Lower lobe of right lung (tissue), 2 donors: ENCODE results near the gene MAGEB6. TPM values are rescaled to one million over a fixed set of nuclear protein-coding genes. Genes with fewer than 3 reads are reported as not detected.
"Not testable (repeated sequence)": the region's sequence is repeated elsewhere in the genome, so short reads cannot be mapped to it uniquely, and the experiment has no call there.

Source experiments
- ATAC-seq, 2 donors: fragments of 200-7000 bp; cut with Tn5 transposase; one replicate each; pipeline ENCODE4 v1.9.1; 2020 to 2022; ENCODE audit warnings: mild to moderate bottlenecking in 2 of 2, moderate library complexity in 2 of 2
- DNase-seq: peaks from one replicate; pipeline ENCODE4 v3.0.0-alpha.2; 2020
- H3K27ac ChIP-seq: fragments of 200-600 bp; one replicate; pipeline ENCODE4 v1.8.0; 2022
- H3K27me3 ChIP-seq: fragments of 200-600 bp; one replicate; pipeline ENCODE4 v1.8.0; 2022; ENCODE audit warnings: low read depth
- H3K36me3 ChIP-seq: fragments of 200-600 bp; one replicate; pipeline ENCODE4 v1.8.0; 2022; ENCODE audit warnings: mild to moderate bottlenecking
- H3K4me1 ChIP-seq: fragments of 200-600 bp; one replicate; pipeline ENCODE4 v1.8.0; 2022
- H3K4me3 ChIP-seq: fragments of 200-600 bp; one replicate; pipeline ENCODE4 v1.8.0; 2022; ENCODE audit warnings: mild to moderate bottlenecking
- H3K9me3 ChIP-seq: fragments of 200-600 bp; one replicate; pipeline ENCODE4 v1.8.0; 2022
- intact Hi-C: fragments of 100-400 bp; cut with DNase I; formaldehyde crosslinking; loops from one replicate; pipeline ENCODE4 v1.11.0; 2022
- long read RNA-seq: library from polyadenylated mRNA; unstranded; transcript quantifications from one replicate; pipeline ENCODE4 v2.0.0, GENCODE V29; 2021
- total RNA-seq: library from RNA; stranded (reverse); fragmentation: NEBNext Ultra II Directional; extraction: Animal tissue kit (Norgen Biotek cat#: 25700); gene quantifications from one replicate; pipeline ENCODE4 v1.2.1, GENCODE V29; 2021
- TF ChIP-seq, protein P1 (sequence below): fragments of 200-600 bp; IDR thresholded peaks from one replicate; pipeline ENCODE4 v1.8.0; 2022; ENCODE audit warnings: antibody characterized with exemption, mild to moderate bottlenecking
- donor health status: DM: no; HTN: yes; CAD: no; lungs with severe emphysema.

Gene MAGEB6, protein sequence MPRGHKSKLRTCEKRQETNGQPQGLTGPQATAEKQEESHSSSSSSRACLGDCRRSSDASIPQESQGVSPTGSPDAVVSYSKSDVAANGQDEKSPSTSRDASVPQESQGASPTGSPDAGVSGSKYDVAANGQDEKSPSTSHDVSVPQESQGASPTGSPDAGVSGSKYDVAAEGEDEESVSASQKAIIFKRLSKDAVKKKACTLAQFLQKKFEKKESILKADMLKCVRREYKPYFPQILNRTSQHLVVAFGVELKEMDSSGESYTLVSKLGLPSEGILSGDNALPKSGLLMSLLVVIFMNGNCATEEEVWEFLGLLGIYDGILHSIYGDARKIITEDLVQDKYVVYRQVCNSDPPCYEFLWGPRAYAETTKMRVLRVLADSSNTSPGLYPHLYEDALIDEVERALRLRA
- total RNA-seq, result not detected
- long read RNA-seq, result 0 reads

DNA sequence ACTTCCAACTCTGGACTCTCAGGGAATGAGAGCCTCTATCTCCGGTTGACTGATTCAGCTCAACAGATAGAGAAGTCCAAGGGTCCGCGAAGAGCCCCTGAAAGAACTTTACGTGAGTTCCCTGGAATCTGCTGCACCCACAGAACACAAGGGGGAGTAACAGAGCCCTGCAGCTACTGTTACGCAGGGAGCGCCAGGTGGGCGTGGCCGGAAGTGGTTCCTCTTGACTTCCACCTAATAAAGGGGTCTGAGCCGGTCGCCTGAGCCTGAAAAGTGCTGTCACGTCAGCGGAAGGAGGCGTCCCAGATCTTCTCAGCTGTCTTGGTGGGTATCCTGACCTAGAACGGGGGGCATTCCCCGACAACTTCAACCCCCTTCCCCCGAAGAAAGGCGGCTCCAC is at the start of gene MAGEB6:
Gene MAGEB6 (plus strand): TSS at position 237 of the 400 bp plus-strand sequence. CDS start 1,407 bp downstream, outside the sequence.
- DNase-seq, result no peak
- Histone ChIP-seq H3K27me3 (no peaks in the 10 kb centered on the region), H3K36me3 (no peaks in the 10 kb centered on the region), H3K4me3 (no peak within 1 kb of the TSS), H3K4me1 (no peaks in the 10 kb centered on the region), H3K9me3 (no peaks in the 10 kb centered on the region), H3K27ac (no peak within 1 kb of the TSS)
- intact Hi-C loops, result no loop called here
- ATAC-seq, result no peak
- TF ChIP-seq, protein P1, sequence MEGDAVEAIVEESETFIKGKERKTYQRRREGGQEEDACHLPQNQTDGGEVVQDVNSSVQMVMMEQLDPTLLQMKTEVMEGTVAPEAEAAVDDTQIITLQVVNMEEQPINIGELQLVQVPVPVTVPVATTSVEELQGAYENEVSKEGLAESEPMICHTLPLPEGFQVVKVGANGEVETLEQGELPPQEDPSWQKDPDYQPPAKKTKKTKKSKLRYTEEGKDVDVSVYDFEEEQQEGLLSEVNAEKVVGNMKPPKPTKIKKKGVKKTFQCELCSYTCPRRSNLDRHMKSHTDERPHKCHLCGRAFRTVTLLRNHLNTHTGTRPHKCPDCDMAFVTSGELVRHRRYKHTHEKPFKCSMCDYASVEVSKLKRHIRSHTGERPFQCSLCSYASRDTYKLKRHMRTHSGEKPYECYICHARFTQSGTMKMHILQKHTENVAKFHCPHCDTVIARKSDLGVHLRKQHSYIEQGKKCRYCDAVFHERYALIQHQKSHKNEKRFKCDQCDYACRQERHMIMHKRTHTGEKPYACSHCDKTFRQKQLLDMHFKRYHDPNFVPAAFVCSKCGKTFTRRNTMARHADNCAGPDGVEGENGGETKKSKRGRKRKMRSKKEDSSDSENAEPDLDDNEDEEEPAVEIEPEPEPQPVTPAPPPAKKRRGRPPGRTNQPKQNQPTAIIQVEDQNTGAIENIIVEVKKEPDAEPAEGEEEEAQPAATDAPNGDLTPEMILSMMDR, result no peak

GRCh38 chrX:26146024-26146423 is 46.2 kb upstream of the MAGEB6 start:
- no peaks in the 10 kb centered on the region for H3K9me3 ChIP-seq
- TF ChIP-seq, protein P1, result no peak
- H3K27ac ChIP-seq, result no peak overlapping the region
- H3K4me3 ChIP-seq, result no peak overlapping the region
- ATAC-seq (no peak), DNase-seq (no peak)
- no peaks in the 10 kb centered on the region for H3K4me1 ChIP-seq
- no peaks in the 10 kb centered on the region for H3K36me3 ChIP-seq
- no peaks in the 10 kb centered on the region for H3K27me3 ChIP-seq
- intact Hi-C loops, result no loop called here

DNA sequence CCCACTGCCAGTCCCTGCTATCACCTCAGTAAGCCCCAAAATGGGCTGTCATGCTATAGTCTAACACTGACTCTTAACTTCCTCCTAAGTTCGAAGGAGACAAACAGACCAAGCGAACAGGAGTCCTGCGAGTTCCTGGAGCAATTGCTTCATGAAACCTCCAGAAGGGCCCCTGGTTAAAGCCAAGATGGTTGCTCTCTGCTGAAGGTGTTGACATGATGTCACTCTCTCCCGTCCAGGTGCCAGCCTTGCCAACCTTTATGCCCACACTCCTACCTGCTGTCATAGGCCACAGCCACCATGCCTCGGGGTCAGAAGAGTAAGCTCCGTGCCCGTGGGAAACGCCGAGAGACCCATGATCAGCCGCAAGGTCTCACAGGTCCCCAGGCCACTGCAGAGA is 31.9 kb upstream of the MAGEB6 start, which contains the start of gene MAGEB6B:
Gene MAGEB6B (plus strand): TSS at position 301 of the 400 bp plus-strand sequence. CDS start 0 bp downstream, at position 301.
- TF ChIP-seq, protein P1, result no peak
- no peaks in the 10 kb centered on the region for H3K36me3 ChIP-seq
- H3K4me3 ChIP-seq, result no peak within 1 kb of the TSS
- no peaks in the 10 kb centered on the region for H3K9me3 ChIP-seq
- no peak for DNase-seq
- H3K27ac ChIP-seq, result no peak within 1 kb of the TSS
- ATAC-seq, result no peak
- H3K27me3 ChIP-seq, result no peaks in the 10 kb centered on the region
- intact Hi-C loops, result no loop called here
- no peaks in the 10 kb centered on the region for H3K4me1 ChIP-seq

DNA sequence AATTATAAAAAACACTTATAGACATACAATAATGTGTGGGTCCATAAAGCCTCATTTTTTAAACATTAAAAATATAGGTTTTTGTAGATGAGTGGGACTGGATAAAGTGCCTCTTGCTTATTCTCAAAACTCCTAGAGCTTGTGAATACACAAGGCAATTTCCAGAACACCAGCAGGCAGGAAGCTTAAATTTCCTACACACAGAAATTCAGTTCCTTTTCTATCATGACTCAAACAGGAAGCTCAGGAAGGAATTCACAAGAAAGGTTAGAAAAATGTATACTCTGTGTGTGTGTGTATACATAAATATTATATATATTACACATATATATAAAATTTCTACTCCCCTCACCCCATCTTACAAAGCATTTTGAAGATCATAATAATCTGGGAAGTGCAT is 11.3 kb downstream of the MAGEB6 start:
- intact Hi-C loops, result no loop called here
- TF ChIP-seq, protein P1, result no peak
- no peak overlapping the region for H3K4me3 ChIP-seq
- no peaks in the 10 kb centered on the region for H3K36me3 ChIP-seq
- no peaks in the 10 kb centered on the region for H3K27me3 ChIP-seq
- H3K4me1 ChIP-seq, result no peaks in the 10 kb centered on the region
- no peak for DNase-seq
- no peak for ATAC-seq
- no peak overlapping the region for H3K27ac ChIP-seq
- no peaks in the 10 kb centered on the region for H3K9me3 ChIP-seq

GRCh38 chrX:26204717-26205116 is 12.5 kb downstream of the MAGEB6 start:
- ATAC-seq, H3K9me3 ChIP-seq, H3K36me3 ChIP-seq, H3K4me3 ChIP-seq, H3K27ac ChIP-seq, H3K4me1 ChIP-seq, H3K27me3 ChIP-seq, DNase-seq, intact Hi-C loops: not testable (repeated sequence)

DNA sequence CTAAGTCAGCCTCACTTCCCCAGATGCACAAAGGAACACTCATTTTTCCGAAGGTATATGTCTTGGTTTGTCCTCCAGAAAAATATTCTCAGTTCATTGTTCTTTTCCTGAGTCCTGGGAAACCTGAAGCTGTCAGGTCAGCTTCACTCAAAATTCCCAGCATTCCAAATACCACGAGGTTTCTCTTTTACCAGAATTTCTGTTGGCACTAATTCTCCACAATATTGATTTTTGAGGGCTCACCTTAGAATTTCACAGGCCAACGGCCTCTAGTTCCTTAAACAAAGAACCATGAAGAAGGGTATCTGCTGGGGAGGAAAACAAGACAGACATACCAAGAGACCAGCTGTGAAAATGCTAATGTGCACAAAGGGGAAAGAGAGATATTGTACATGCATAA is 15.8 kb downstream of the MAGEB6 start:
- no peak for DNase-seq
- Histone ChIP-seq H3K36me3 (no peaks in the 10 kb centered on the region), H3K27me3 (no peaks in the 10 kb centered on the region), H3K4me1 (no peaks in the 10 kb centered on the region), H3K4me3 (no peak overlapping the region), H3K9me3 (no peaks in the 10 kb centered on the region), H3K27ac (no peak overlapping the region)
- TF ChIP-seq, protein P1, result no peak
- ATAC-seq, result no peak
- intact Hi-C loops, result no loop called here
